ENCODE results near the gene MAP2K4.

The MAP2K4 gene

DNA sequence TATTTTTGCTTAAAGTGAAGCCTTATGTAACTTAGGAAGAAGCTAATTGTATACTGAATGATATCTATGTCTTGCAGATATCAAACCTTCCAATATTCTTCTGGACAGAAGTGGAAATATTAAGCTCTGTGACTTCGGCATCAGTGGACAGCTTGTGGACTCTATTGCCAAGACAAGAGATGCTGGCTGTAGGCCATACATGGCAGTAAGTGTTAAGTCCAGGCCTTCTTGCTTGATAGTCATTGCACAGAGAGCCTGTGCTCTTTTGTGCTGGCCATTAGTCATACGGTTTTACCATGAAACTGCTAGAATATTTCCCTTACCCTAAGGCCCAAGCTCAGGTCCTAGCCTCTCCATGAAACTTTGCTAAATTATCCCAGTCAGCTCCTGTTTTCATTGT, 92.5 kb downstream of the MAP2K4 start:
- TF ChIP-seq, protein P1, sequence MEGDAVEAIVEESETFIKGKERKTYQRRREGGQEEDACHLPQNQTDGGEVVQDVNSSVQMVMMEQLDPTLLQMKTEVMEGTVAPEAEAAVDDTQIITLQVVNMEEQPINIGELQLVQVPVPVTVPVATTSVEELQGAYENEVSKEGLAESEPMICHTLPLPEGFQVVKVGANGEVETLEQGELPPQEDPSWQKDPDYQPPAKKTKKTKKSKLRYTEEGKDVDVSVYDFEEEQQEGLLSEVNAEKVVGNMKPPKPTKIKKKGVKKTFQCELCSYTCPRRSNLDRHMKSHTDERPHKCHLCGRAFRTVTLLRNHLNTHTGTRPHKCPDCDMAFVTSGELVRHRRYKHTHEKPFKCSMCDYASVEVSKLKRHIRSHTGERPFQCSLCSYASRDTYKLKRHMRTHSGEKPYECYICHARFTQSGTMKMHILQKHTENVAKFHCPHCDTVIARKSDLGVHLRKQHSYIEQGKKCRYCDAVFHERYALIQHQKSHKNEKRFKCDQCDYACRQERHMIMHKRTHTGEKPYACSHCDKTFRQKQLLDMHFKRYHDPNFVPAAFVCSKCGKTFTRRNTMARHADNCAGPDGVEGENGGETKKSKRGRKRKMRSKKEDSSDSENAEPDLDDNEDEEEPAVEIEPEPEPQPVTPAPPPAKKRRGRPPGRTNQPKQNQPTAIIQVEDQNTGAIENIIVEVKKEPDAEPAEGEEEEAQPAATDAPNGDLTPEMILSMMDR (IDR thresholded peaks at IDR 0.05) = no peak
- Histone ChIP-seq H3K27ac (no peak overlapping the region), H3K4me1 (ENCODE audit: control insufficient read depth in 1 of 2, insufficient read depth in 1 of 2, low read depth in 1 of 2, low read length in 1 of 2) (no peaks in the 10 kb centered on the region), H3K36me3 (peaks cover 55% of the 10 kb centered on the region), H3K9me3 (no peaks in the 10 kb centered on the region), H3K4me3 (ENCODE audit: low read depth in 1 of 2, low read length in 1 of 2) (no peak overlapping the region), H3K27me3 (no peaks in the 10 kb centered on the region)

DNA sequence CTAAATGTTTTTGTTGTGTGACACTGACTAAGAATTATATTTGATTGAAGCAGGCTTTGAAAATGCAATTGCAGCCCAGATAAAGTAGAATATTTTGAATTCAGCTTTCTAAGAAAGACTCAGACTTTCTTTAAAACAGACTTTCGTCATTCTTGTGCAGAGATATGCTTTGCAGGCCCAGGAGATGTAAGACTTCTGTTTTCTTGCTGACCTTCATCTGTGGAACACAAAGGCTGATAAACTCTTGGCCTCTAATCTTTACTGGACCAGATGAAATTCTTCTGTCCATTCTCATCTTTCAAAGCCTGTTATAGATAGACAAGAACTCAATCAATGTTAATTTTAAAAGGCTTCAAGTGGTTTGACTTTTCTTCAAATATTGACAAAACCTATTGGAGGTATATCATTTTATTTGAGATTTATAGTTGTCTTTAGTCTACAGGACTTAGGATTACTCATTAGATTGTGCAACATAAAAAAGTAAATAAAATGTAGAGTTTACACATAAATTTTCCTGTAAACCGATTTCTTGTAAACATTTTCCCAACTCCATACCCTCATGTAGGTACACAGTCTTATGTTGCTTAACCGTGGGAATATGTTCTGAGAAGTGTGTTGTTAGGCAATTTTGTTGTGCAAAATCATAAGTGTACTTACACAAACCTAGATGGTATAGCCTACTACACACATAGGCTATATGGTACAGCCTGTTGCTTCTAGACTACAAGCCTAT, 94.2 kb downstream of the MAP2K4 start:
- TF ChIP-seq, protein P1 (IDR thresholded peaks at IDR 0.05) = no peak
- H3K4me1 ChIP-seq (ENCODE audit: control insufficient read depth in 1 of 2, insufficient read depth in 1 of 2, low read depth in 1 of 2, low read length in 1 of 2) = no peaks in the 10 kb centered on the region
- no peak overlapping the region for H3K27ac ChIP-seq
- H3K9me3 ChIP-seq = no peaks in the 10 kb centered on the region
- peaks cover 59% of the 10 kb centered on the region for H3K36me3 ChIP-seq
- H3K4me3 ChIP-seq (ENCODE audit: low read depth in 1 of 2, low read length in 1 of 2) = no peak overlapping the region
- no peaks in the 10 kb centered on the region for H3K27me3 ChIP-seq

DNA sequence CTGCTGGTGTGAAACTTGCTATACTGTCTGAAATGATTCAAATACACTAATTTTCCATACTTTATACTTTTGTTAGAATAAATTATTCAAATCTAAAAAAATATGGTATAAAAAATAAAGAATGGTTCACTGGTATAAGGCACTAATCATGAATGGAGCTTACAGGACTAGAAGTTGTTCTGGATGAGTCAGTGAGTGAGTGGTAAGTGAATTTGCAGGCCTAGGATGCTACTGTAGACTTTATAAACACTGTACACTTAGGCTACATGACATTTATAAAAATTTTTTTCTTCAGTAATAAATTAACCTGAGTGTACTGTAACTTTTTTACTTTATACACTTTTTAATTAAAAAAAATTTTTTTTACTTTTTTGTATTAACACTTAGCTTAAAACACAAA, 95.5 kb downstream of the MAP2K4 start:
- no peak overlapping the region for H3K4me3 ChIP-seq (ENCODE audit: low read depth in 1 of 2, low read length in 1 of 2)
- H3K27me3 ChIP-seq = no peaks in the 10 kb centered on the region
- no peaks in the 10 kb centered on the region for H3K4me1 ChIP-seq (ENCODE audit: control insufficient read depth in 1 of 2, insufficient read depth in 1 of 2, low read depth in 1 of 2, low read length in 1 of 2)
- no peaks in the 10 kb centered on the region for H3K9me3 ChIP-seq
- peaks cover 59% of the 10 kb centered on the region for H3K36me3 ChIP-seq
- TF ChIP-seq, protein P1 (IDR thresholded peaks at IDR 0.05) = no peak
- no peak overlapping the region for H3K27ac ChIP-seq

DNA sequence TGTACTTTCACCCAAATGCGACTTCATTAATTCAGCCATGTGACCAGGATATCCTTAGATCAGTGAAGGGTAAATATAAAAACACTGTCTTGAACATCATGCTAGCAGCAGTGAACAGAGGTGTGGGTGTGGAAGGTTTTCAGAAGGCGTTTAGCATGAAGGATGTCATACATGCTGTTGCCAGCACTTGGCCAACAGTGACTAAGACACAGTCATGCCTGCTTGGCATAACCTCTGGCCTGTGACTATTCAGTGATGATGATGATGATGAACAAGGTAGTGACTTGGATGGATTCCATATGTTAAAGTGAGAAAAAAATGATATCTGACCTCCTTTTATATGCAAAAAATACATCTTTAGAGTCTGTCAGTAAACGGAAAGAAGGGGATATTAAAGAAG, 97.9 kb downstream of the MAP2K4 start:
- Histone ChIP-seq H3K36me3 (peaks cover 44% of the 10 kb centered on the region), H3K4me1 (ENCODE audit: control insufficient read depth in 1 of 2, insufficient read depth in 1 of 2, low read depth in 1 of 2, low read length in 1 of 2) (no peaks in the 10 kb centered on the region), H3K27ac (no peak overlapping the region), H3K9me3 (no peaks in the 10 kb centered on the region), H3K27me3 (no peaks in the 10 kb centered on the region), H3K4me3 (ENCODE audit: low read depth in 1 of 2, low read length in 1 of 2) (no peak overlapping the region)
- TF ChIP-seq, protein P1 (IDR thresholded peaks at IDR 0.05) = no peak

DNA sequence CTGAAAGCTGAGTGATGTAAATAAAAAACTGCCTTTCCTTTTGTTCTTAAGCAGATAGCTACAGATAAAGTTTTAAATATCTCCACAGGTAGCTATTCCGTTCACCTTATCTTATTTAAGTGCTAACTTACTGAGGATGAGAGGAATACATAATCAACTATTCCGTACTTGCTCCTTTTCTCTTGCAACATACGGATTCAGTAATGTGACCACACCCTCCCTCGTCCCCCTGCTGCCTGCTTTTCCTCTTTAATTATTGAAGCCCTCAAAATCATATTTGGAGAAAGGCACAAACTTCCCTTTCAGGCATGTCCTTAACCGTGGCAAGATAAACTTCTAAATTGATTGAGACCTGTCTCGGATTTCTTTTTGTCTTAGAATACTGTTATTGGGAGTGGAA, 101.4 kb downstream of the MAP2K4 start:
- Histone ChIP-seq H3K4me3 (ENCODE audit: low read depth in 1 of 2, low read length in 1 of 2) (no peak overlapping the region), H3K27ac (no peak overlapping the region), H3K9me3 (no peaks in the 10 kb centered on the region), H3K36me3 (peaks cover 32% of the 10 kb centered on the region), H3K4me1 (ENCODE audit: control insufficient read depth in 1 of 2, insufficient read depth in 1 of 2, low read depth in 1 of 2, low read length in 1 of 2) (no peaks in the 10 kb centered on the region), H3K27me3 (no peaks in the 10 kb centered on the region)
- TF ChIP-seq, protein P1 (IDR thresholded peaks at IDR 0.05) = no peak

Measured in neutrophil (primary cell).